WTC11 (cell line): ENCODE measurements around the gene AMBP.

Source experiments
- CREB1 ChIP-seq: sonication (generic); formaldehyde crosslinking; IDR thresholded peaks from 2 replicates; pipeline ENCODE4 v1.8.0; 2023; ENCODE audit warnings: mild to moderate bottlenecking, missing genetic modification reagents
- ESRRA ChIP-seq: sonication (generic); formaldehyde crosslinking; IDR thresholded peaks from 2 replicates; pipeline ENCODE4 v1.8.1; 2022; ENCODE audit warnings: mild to moderate bottlenecking, missing genetic modification reagents, borderline replicate concordance
- IRF2 ChIP-seq: sonication (generic); formaldehyde crosslinking; IDR thresholded peaks from 2 replicates; pipeline ENCODE4 v1.8.0; 2022; ENCODE audit warnings: low read depth, missing genetic modification reagents, borderline replicate concordance
- NFYB ChIP-seq: sonication (generic); formaldehyde crosslinking; conservative IDR thresholded peaks from 2 replicates; pipeline ENCODE4 v1.8.0; 2022; ENCODE audit warnings: low read depth, missing genetic modification reagents
- SMAD3 ChIP-seq: sonication (generic); formaldehyde crosslinking; IDR thresholded peaks from 2 replicates; pipeline ENCODE4 v1.8.0; 2022; ENCODE audit warnings: missing genetic modification reagents, mild to moderate bottlenecking, borderline replicate concordance
- SP1 ChIP-seq: sonication (generic); formaldehyde crosslinking; conservative IDR thresholded peaks from 2 replicates; pipeline ENCODE4 v1.8.1; 2022; ENCODE audit warnings: missing genetic modification reagents
- ZNF416 ChIP-seq: fragments of 250-450 bp; sonication (Bioruptor Pico); IDR thresholded peaks from 2 replicates; pipeline ENCODE4 v1.9.0; 2021; ENCODE audit warnings: mild to moderate bottlenecking, inconsistent platforms
- TF ChIP-seq, protein P1 (sequence below): fragments of 200-600 bp; IDR thresholded peaks from 2 replicates; pipeline ENCODE4 v1.8.0; 2022; ENCODE audit warnings: antibody characterized with exemption
- TF ChIP-seq, protein P2 (sequence below): sonication (generic); formaldehyde crosslinking; IDR thresholded peaks from 2 replicates; pipeline ENCODE4 v1.8.0; 2022; ENCODE audit warnings: mild to moderate bottlenecking, missing genetic modification reagents
- TF ChIP-seq, protein P3 (sequence below): sonication (generic); formaldehyde crosslinking; conservative IDR thresholded peaks from 2 replicates; pipeline ENCODE4 v1.8.1; 2022; ENCODE audit warnings: mild to moderate bottlenecking, missing genetic modification reagents
- TF ChIP-seq, protein P4 (sequence below): sonication (generic); formaldehyde crosslinking; IDR thresholded peaks from 2 replicates; pipeline ENCODE4 v1.8.1; 2022; ENCODE audit warnings: missing genetic modification reagents, borderline replicate concordance
- TF ChIP-seq, protein P5 (sequence below): sonication (generic); formaldehyde crosslinking; IDR thresholded peaks from 2 replicates; pipeline ENCODE4 v1.8.1; 2022; ENCODE audit warnings: mild to moderate bottlenecking, moderate library complexity, missing genetic modification reagents

DNA sequence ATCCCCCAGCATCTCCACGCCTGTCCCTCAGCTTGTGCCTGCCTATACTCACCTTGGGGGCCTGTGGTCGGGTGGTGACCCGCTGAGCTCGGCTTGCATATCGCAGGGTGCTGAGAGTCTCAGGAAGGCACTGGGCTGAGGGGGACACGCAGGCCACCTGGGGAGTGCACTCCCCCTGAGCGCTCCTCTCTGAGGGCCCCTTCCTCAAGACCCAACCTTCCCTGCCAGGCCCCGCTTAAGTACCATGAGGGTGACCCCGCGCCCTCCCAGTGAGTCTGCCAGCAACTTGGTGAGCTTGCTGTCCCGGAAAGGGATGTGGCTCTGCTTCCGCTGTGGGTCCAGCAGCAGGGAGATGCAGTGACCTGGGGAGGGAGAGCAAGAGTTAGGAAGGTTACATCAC lies 16.9 kb upstream of the AMBP start:
- TF ChIP-seq SP1 (CRISPR knock-in tag) (no peak), NFYB (CRISPR knock-in tag) (no peak), CREB1 (CRISPR knock-in tag) (no peak), ZNF416 (no peak), ESRRA (CRISPR knock-in tag) (no peak), SMAD3 (CRISPR knock-in tag) (no peak), IRF2 (CRISPR knock-in tag) (no peak)
- TF ChIP-seq, protein P1, sequence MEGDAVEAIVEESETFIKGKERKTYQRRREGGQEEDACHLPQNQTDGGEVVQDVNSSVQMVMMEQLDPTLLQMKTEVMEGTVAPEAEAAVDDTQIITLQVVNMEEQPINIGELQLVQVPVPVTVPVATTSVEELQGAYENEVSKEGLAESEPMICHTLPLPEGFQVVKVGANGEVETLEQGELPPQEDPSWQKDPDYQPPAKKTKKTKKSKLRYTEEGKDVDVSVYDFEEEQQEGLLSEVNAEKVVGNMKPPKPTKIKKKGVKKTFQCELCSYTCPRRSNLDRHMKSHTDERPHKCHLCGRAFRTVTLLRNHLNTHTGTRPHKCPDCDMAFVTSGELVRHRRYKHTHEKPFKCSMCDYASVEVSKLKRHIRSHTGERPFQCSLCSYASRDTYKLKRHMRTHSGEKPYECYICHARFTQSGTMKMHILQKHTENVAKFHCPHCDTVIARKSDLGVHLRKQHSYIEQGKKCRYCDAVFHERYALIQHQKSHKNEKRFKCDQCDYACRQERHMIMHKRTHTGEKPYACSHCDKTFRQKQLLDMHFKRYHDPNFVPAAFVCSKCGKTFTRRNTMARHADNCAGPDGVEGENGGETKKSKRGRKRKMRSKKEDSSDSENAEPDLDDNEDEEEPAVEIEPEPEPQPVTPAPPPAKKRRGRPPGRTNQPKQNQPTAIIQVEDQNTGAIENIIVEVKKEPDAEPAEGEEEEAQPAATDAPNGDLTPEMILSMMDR: no peak
- TF ChIP-seq, protein P2, sequence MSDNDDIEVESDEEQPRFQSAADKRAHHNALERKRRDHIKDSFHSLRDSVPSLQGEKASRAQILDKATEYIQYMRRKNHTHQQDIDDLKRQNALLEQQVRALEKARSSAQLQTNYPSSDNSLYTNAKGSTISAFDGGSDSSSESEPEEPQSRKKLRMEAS (CRISPR knock-in tag): no peak
- TF ChIP-seq, protein P3, sequence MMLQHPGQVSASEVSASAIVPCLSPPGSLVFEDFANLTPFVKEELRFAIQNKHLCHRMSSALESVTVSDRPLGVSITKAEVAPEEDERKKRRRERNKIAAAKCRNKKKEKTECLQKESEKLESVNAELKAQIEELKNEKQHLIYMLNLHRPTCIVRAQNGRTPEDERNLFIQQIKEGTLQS: no peak
- TF ChIP-seq, protein P4, sequence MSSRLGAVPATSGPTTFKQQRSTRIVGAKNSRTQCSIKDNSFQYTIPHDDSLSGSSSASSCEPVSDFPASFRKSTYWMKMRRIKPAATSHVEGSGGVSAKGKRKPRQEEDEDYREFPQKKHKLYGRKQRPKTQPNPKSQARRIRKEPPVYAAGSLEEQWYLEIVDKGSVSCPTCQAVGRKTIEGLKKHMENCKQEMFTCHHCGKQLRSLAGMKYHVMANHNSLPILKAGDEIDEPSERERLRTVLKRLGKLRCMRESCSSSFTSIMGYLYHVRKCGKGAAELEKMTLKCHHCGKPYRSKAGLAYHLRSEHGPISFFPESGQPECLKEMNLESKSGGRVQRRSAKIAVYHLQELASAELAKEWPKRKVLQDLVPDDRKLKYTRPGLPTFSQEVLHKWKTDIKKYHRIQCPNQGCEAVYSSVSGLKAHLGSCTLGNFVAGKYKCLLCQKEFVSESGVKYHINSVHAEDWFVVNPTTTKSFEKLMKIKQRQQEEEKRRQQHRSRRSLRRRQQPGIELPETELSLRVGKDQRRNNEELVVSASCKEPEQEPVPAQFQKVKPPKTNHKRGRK (CRISPR knock-in tag): no peak
- TF ChIP-seq, protein P5, sequence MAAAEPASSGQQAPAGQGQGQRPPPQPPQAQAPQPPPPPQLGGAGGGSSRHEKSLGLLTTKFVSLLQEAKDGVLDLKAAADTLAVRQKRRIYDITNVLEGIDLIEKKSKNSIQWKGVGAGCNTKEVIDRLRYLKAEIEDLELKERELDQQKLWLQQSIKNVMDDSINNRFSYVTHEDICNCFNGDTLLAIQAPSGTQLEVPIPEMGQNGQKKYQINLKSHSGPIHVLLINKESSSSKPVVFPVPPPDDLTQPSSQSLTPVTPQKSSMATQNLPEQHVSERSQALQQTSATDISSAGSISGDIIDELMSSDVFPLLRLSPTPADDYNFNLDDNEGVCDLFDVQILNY (CRISPR knock-in tag): no peak
